ENCODE data around the gene IP6K3. TPM values are rescaled to one million over a fixed set of nuclear protein-coding genes. Genes with fewer than 3 reads are reported as not detected.

The IP6K3 gene
- total RNA-seq, 1 donor from 2014 or later: 4.1 TPM

- ATAC-seq: no peak
These were observed 52.2 kb downstream of the IP6K3 start for GRCh38 chr6:33694401-33694931.

GRCh38 chr6:33693186-33694105, 53.3 kb downstream of the IP6K3 start:
- no peak for ATAC-seq
- no peak for DNase-seq (ENCODE audit: low spot score)

More at GRCh38 chr6:33694401-33694931, 52.2 kb downstream of the IP6K3 start:
- DNase-seq (ENCODE audit: low spot score): no peak

- no peak for ATAC-seq
- DNase-seq (ENCODE audit: low spot score): no peak
These were observed 53.9 kb downstream of the IP6K3 start for GRCh38 chr6:33692760-33693158.

- DNase-seq (ENCODE audit: low spot score): no peak
These were observed 54.5 kb downstream of the IP6K3 start for GRCh38 chr6:33692078-33692759.

GRCh38 chr6:33691456-33692077, 55.1 kb downstream of the IP6K3 start:
- ATAC-seq: peak; percentile 6
- DNase-seq (ENCODE audit: low spot score): no peak

More at GRCh38 chr6:33692078-33692759, 54.5 kb downstream of the IP6K3 start:
- ATAC-seq: no peak

- no peak for DNase-seq (ENCODE audit: low spot score)
These were observed 55.9 kb downstream of the IP6K3 start for GRCh38 chr6:33690766-33691165.

GRCh38 chr6:33689879-33690278, 56.8 kb downstream of the IP6K3 start:
- DNase-seq (ENCODE audit: low spot score): no peak
- ATAC-seq: no peak

More at GRCh38 chr6:33690766-33691165, 55.9 kb downstream of the IP6K3 start:
- ATAC-seq: no peak

GRCh38 chr6:33689148-33689494, 57.6 kb downstream of the IP6K3 start:
- ATAC-seq (no peak), DNase-seq (ENCODE audit: low spot score) (no peak)

- no peak for DNase-seq (ENCODE audit: low spot score)
- ATAC-seq: no peak
These were observed 58.1 kb downstream of the IP6K3 start for GRCh38 chr6:33688451-33689147.

- ATAC-seq (no peak), DNase-seq (ENCODE audit: low spot score) (no peak)
These were observed 58.7 kb downstream of the IP6K3 start for GRCh38 chr6:33688006-33688405.

GRCh38 chr6:33686981-33687975, 59.4 kb downstream of the IP6K3 start:
- no peak for DNase-seq (ENCODE audit: low spot score)
- no peak for ATAC-seq

- DNase-seq (ENCODE audit: low spot score): no peak
- no peak for ATAC-seq
These were observed 60.3 kb downstream of the IP6K3 start for GRCh38 chr6:33686225-33686924.

- DNase-seq (ENCODE audit: low spot score) (no peak), ATAC-seq (no peak)
These were observed 61.1 kb downstream of the IP6K3 start for GRCh38 chr6:33685411-33686224.

GRCh38 chr6:33684983-33685382, 61.7 kb downstream of the IP6K3 start:
- DNase-seq (ENCODE audit: low spot score) (no peak), ATAC-seq (no peak)

GRCh38 chr6:33684428-33684896, 62.2 kb downstream of the IP6K3 start:
- no peak for ATAC-seq
- no peak for DNase-seq (ENCODE audit: low spot score)

- DNase-seq (ENCODE audit: low spot score): no peak
These were observed 62.9 kb downstream of the IP6K3 start for GRCh38 chr6:33683576-33684427.

GRCh38 chr6:33683051-33683571, 63.6 kb downstream of the IP6K3 start:
- no peak for DNase-seq (ENCODE audit: low spot score)
- ATAC-seq: no peak

More at GRCh38 chr6:33683576-33684427, 62.9 kb downstream of the IP6K3 start:
- no peak for ATAC-seq

All from left lobe of liver (tissue), 2 donors.